HepG2 (cell line): ENCODE measurements around the gene TLL2. TPM values are rescaled to one million over a fixed set of nuclear protein-coding genes. Genes with fewer than 3 reads are reported as not detected.

Source experiments
- ATAC-seq: fragments of 200-7000 bp; cut with Tn5 transposase; 3 replicates; pipeline ENCODE4 v1.9.1; 2020; ENCODE audit warnings: mild to moderate bottlenecking, moderate library complexity
- BruUV-seq: library from RNA; stranded (reverse); fragments of 400-500 nt; replicated peaks from 2 replicates; lab custom pipeline; 2021; lab: Mats Ljungman, UMichigan
- CTCF ChIA-PET: fragments of 300-600 bp; formaldehyde crosslinking; extraction: SDS; loops from one replicate; lab custom pipeline; 2021; ENCODE audit warnings: low total read pairs, inconsistent platforms, low intra/inter-chr PET ratio; lab: Yijun Ruan, JAX
- POLR2A ChIA-PET: fragments of 350-600 bp; sonication (Branson Sonifier 250); formaldehyde crosslinking; loops from one replicate; lab custom pipeline; 2020; ENCODE audit warnings: antibody characterized with exemption, inconsistent platforms; lab: Yijun Ruan, JAX
- DNase-seq: peaks from one replicate; pipeline ENCODE4 v3.0.0-alpha.2; 2015; ENCODE audit warnings: low spot score
- FAIRE-seq: peaks from 3 replicates; lab custom pipeline; 2011; peaks lifted over from hg19 to GRCh38; lab: Jason Lieb, UNC
- H2AFZ ChIP-seq: one replicate; pipeline ENCODE4 v1.6.1; 2011; ENCODE audit warnings: low read length, inconsistent platforms
- H3K27ac ChIP-seq: fragments of 300-600 bp; 3 replicates; pipeline ENCODE4 v1.8.0; 2011; ENCODE audit warnings: mixed run types, mild to moderate bottlenecking, mixed read lengths, low read length, inconsistent platforms; ENCODE audit not compliant: insufficient read depth; ENCODE audit errors: extremely low read length
- H3K27me3 ChIP-seq, 2 experiments: fragments of 200-600 bp in 1 of 2; 2 replicates in 1 of 2; 3 replicates in 1 of 2; pipeline versions ENCODE4 v1.6.0 to v1.8.0; 2011; ENCODE audit warnings: low read length in 2 of 2, mild to moderate bottlenecking in 2 of 2, moderate library complexity in 2 of 2, inconsistent platforms in 1 of 2; ENCODE audit not compliant: insufficient read depth in 2 of 2, control insufficient read depth in 1 of 2
- H3K36me3 ChIP-seq, 2 experiments: fragments of 200-600 bp in 1 of 2; replicated peaks in 1 of 2; 2 replicates in 1 of 2; 3 replicates in 1 of 2; pipeline versions ENCODE4 v1.5.1 to v1.8.0; 2011; ENCODE audit warnings: low read length in 2 of 2, inconsistent platforms in 1 of 2; ENCODE audit not compliant: insufficient read depth in 2 of 2, control insufficient read depth in 1 of 2
- H3K4me1 ChIP-seq: 2 replicates; pipeline ENCODE4 v1.5.1; 2012; ENCODE audit warnings: low read length, inconsistent platforms; ENCODE audit not compliant: insufficient read depth
- H3K4me2 ChIP-seq: 2 replicates; pipeline ENCODE4 v1.6.0; 2011; ENCODE audit warnings: low read depth, low read length, inconsistent platforms
- H3K4me3 ChIP-seq, 3 experiments: fragments of 200-600 bp in 1 of 3; sonication (generic), shearing (Covaris generic) in 1 of 3; replicated peaks in 1 of 3; 2 replicates each; pipeline ENCODE4 v1.5.1; 2011 to 2016; ENCODE audit warnings: low read length in 3 of 3, inconsistent platforms in 2 of 3, low read depth in 2 of 3, mild to moderate bottlenecking in 2 of 3, control low read depth in 1 of 3, mixed read lengths in 1 of 3; ENCODE audit not compliant: insufficient read depth in 1 of 3
- H3K79me2 ChIP-seq: one replicate; pipeline ENCODE4 v1.6.1; 2011; ENCODE audit warnings: low read length, inconsistent platforms; ENCODE audit not compliant: insufficient read depth
- H3K9ac ChIP-seq: 2 replicates; pipeline ENCODE4 v1.6.0; 2011; ENCODE audit warnings: mild to moderate bottlenecking, low read depth, low read length, inconsistent platforms; ENCODE audit not compliant: insufficient read depth
- H3K9me3 ChIP-seq: 2 replicates; pipeline ENCODE4 v1.5.1; 2012; ENCODE audit warnings: mild to moderate bottlenecking, low read length
- H4K20me1 ChIP-seq: 2 replicates; pipeline ENCODE4 v1.6.0; 2011; ENCODE audit warnings: inconsistent platforms, mild to moderate bottlenecking, low read length, moderate library complexity; ENCODE audit not compliant: insufficient read depth
- AFF4 ChIP-seq: sonication (generic); formaldehyde crosslinking; IDR thresholded peaks from 2 replicates; pipeline ENCODE4 v1.4.0; 2020; ENCODE audit warnings: missing genetic modification reagents
- AKAP8 ChIP-seq: sonication (generic); formaldehyde crosslinking; IDR thresholded peaks from 2 replicates; pipeline ENCODE4 v1.5.1; 2020; ENCODE audit warnings: mild to moderate bottlenecking, missing genetic modification reagents
- CEBPG ChIP-seq: IDR thresholded peaks from 2 replicates; pipeline ENCODE4 v1.6.1; 2016
- FIP1L1 ChIP-seq: fragments of 200-400 bp; formaldehyde crosslinking; IDR thresholded peaks from 2 replicates; pipeline ENCODE4 v1.6.1; 2018; ENCODE audit warnings: low read depth, mild to moderate bottlenecking, low read length, moderate library complexity, borderline replicate concordance; ENCODE audit not compliant: insufficient read depth
- ISL2 ChIP-seq: sonication (generic); formaldehyde crosslinking; IDR thresholded peaks from 2 replicates; pipeline ENCODE4 v1.5.0; 2020; ENCODE audit warnings: missing genetic modification reagents
- KLF16 ChIP-seq, 2 experiments: sonication (generic) in 1 of 2; formaldehyde crosslinking in 1 of 2; IDR thresholded peaks; 2 replicates each; pipeline versions ENCODE4 v1.6.1 to v1.8.0; 2016 to 2023; ENCODE audit warnings: missing genetic modification reagents in 2 of 2, missing compliant biosample characterization in 1 of 2
- NR1H2 ChIP-seq: sonication (generic); formaldehyde crosslinking; IDR thresholded peaks from 2 replicates; pipeline ENCODE4 v1.8.1; 2022; ENCODE audit warnings: low read depth, missing genetic modification reagents, borderline replicate concordance
- SP4 ChIP-seq: sonication (generic); formaldehyde crosslinking; IDR thresholded peaks from 2 replicates; pipeline ENCODE4 v1.8.1; 2023; ENCODE audit warnings: mild to moderate bottlenecking, missing genetic modification reagents
- ZNF263 ChIP-seq: sonication (generic); formaldehyde crosslinking; IDR thresholded peaks from 2 replicates; pipeline ENCODE4 v1.4.0; 2020; ENCODE audit warnings: missing genetic modification reagents
- ZNF367 ChIP-seq: sonication (generic); formaldehyde crosslinking; IDR thresholded peaks from 2 replicates; pipeline ENCODE4 v1.4.0; 2020; ENCODE audit warnings: missing genetic modification reagents, borderline replicate concordance
- ZNF557 ChIP-seq: sonication (generic); formaldehyde crosslinking; IDR thresholded peaks from 2 replicates; pipeline ENCODE4 v1.4.0; 2020; ENCODE audit warnings: missing genetic modification reagents
- WGBS: methylation state at CpG from one replicate; pipeline ENCODE4 v1.1.6; 2017; ENCODE audit warnings: low lambda C conversion rate; 5-methylcytosine and 5-hydroxymethylcytosine counted together
- in situ Hi-C: cut with HindIII; loops from 2 replicates; pipeline ENCODE4 v1.10.0; 2017; ENCODE audit warnings: low pct_unique_long_range_greater_than_20kb; ENCODE audit not compliant: extremely low pct_ligation_motif_present
- intact Hi-C: fragments of 100-400 bp; cut with micrococcal nuclease; formaldehyde crosslinking; loops from one replicate; pipeline ENCODE4 v1.10.0; 2022; ENCODE audit not compliant: unreplicated experiment
- polyA plus RNA-seq, 8 experiments: library from polyadenylated mRNA; depleted of rRNA in 3 of 8; stranded (reverse) in 7 of 8; unstranded in 1 of 8; fragments of >200 nt; fragmentation: Illumina TruSeq in 4 of 8; extraction: Trizol in 4 of 8; gene quantifications; 2 replicates each; pipeline versions ENCODE4 v1.2.1 to v1.2.3, GENCODE V29; 2011 to 2016; ENCODE audit warnings: low read depth in 4 of 8, missing spikeins in 1 of 8, mixed read lengths in 1 of 8; ENCODE audit not compliant: insufficient read depth in 1 of 8
- total RNA-seq, 5 experiments: library from RNA; depleted of rRNA; stranded (reverse); fragments of >200 nt; fragmentation: Illumina TruSeq; extraction: Trizol; gene quantifications; 2 replicates each; pipeline ENCODE4 v1.2.3, GENCODE V29; 2016; ENCODE audit warnings: low read depth in 1 of 5
- TF ChIP-seq, protein P1 (sequence below): sonication (generic); formaldehyde crosslinking; IDR thresholded peaks from 2 replicates; pipeline ENCODE4 v1.4.0; 2020; ENCODE audit warnings: missing genetic modification reagents, borderline replicate concordance
- TF ChIP-seq, protein P2 (sequence below): IDR thresholded peaks from 2 replicates; pipeline ENCODE4 v1.6.1; 2016
- TF ChIP-seq, protein P3 (sequence below): sonication (generic); formaldehyde crosslinking; IDR thresholded peaks from 2 replicates; pipeline ENCODE4 v1.4.0; 2020; ENCODE audit warnings: missing genetic modification reagents

TLL2 gene
- total and polyA plus RNA-seq, 2 of the 13 experiments (the other 11 are each of a cell fraction or from before 2014, with no cell fraction given): 0.09 TPM; not detected in 1

- Histone ChIP-seq H3K79me2 (no peaks in the 10 kb centered on the region), H2AFZ (no peak overlapping the region), H3K9me3 (no peaks in the 10 kb centered on the region), H3K27ac (no peak overlapping the region), H3K36me3 (no peaks in the 10 kb centered on the region), H3K9ac (no peak overlapping the region), H3K27me3 (peaks cover 0 to 8% of the 10 kb centered on the region in 2 experiments; a peak in 1 of 5 replicates), H4K20me1 (no peaks in the 10 kb centered on the region), H3K4me3 (no peak overlapping the region), H3K4me2 (no peak overlapping the region), H3K4me1 (no peaks in the 10 kb centered on the region)
- no TSS peak for BruUV-seq
- TF ChIP-seq, protein P1, sequence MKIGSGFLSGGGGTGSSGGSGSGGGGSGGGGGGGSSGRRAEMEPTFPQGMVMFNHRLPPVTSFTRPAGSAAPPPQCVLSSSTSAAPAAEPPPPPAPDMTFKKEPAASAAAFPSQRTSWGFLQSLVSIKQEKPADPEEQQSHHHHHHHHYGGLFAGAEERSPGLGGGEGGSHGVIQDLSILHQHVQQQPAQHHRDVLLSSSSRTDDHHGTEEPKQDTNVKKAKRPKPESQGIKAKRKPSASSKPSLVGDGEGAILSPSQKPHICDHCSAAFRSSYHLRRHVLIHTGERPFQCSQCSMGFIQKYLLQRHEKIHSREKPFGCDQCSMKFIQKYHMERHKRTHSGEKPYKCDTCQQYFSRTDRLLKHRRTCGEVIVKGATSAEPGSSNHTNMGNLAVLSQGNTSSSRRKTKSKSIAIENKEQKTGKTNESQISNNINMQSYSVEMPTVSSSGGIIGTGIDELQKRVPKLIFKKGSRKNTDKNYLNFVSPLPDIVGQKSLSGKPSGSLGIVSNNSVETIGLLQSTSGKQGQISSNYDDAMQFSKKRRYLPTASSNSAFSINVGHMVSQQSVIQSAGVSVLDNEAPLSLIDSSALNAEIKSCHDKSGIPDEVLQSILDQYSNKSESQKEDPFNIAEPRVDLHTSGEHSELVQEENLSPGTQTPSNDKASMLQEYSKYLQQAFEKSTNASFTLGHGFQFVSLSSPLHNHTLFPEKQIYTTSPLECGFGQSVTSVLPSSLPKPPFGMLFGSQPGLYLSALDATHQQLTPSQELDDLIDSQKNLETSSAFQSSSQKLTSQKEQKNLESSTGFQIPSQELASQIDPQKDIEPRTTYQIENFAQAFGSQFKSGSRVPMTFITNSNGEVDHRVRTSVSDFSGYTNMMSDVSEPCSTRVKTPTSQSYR (CRISPR knock-in tag): no peak
- TF ChIP-seq CEBPG (CRISPR knock-in tag) (no peak), ISL2 (no peak), ZNF557 (CRISPR knock-in tag) (no peak), AFF4 (CRISPR knock-in tag) (no peak), FIP1L1 (no peak), KLF16 (CRISPR knock-in tag; IDR thresholded peaks at IDR 0.05) (no peak), AKAP8 (CRISPR knock-in tag) (no peak), SP4 (CRISPR knock-in tag) (no peak), ZNF367 (no peak), ZNF263 (CRISPR knock-in tag) (no peak), NR1H2 (CRISPR knock-in tag) (no peak)
- TF ChIP-seq, protein P2, sequence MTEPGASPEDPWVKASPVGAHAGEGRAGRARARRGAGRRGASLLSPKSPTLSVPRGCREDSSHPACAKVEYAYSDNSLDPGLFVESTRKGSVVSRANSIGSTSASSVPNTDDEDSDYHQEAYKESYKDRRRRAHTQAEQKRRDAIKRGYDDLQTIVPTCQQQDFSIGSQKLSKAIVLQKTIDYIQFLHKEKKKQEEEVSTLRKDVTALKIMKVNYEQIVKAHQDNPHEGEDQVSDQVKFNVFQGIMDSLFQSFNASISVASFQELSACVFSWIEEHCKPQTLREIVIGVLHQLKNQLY (CRISPR knock-in tag): no peak
- TF ChIP-seq, protein P3, sequence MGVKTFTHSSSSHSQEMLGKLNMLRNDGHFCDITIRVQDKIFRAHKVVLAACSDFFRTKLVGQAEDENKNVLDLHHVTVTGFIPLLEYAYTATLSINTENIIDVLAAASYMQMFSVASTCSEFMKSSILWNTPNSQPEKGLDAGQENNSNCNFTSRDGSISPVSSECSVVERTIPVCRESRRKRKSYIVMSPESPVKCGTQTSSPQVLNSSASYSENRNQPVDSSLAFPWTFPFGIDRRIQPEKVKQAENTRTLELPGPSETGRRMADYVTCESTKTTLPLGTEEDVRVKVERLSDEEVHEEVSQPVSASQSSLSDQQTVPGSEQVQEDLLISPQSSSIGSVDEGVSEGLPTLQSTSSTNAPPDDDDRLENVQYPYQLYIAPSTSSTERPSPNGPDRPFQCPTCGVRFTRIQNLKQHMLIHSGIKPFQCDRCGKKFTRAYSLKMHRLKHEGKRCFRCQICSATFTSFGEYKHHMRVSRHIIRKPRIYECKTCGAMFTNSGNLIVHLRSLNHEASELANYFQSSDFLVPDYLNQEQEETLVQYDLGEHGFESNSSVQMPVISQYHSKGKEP (CRISPR knock-in tag): no peak
- WGBS: 38% methylated on average over 5 of the region's 5 CpGs
- POLR2A ChIA-PET: no interaction called here
- CTCF ChIA-PET: no interaction called here
- intact Hi-C loops: no loop called here
- DNase-seq (no peak), ATAC-seq (no peak), FAIRE-seq (no peak)
- in situ Hi-C loops: no loop called here
Measured at GRCh38 chr10:96321822-96322221, 191.9 kb downstream of the TLL2 start.
